ENCODE results near the gene SELENON. TPM values are rescaled to one million over a fixed set of nuclear protein-coding genes. Genes with fewer than 3 reads are reported as not detected.

Gene SELENON
- total and polyA plus RNA-seq, 2 of the 13 experiments (the other 11 are each of a cell fraction or from before 2014, with no cell fraction given): 3.8 to 8.0 TPM

DNA sequence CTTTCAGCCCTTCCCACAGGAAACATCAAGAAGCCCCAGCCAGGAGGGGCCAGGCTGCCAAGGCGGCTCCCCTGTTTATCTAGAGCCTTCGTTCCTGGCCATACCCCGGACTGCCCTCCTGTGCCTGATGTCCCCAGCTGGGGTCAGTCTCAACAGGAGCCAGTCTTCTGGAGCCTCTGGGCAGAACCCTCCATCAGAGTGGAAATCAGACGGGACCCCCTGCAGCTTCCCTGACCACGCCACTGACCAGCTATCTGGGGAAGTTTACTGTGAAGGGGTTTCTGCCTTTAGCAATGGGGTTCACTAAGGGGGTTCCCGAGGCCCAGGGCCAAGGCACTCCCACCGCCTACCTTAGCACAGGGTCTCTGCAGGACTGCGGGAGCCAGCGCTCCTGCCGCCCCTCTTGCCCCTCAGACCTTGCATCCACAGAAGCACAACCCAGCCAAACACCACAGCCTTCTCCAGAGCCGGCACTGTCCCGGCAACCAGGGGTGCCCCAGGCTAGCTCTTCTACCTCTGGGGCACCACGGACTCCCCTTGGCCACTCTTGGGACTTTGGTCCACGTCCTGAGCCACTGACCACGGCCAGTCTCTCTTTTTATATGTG, 16.2 kb downstream of the SELENON start:
- intact Hi-C loops (cut with micrococcal nuclease; ENCODE audit: unreplicated experiment) (no loop called here), in situ Hi-C loops (cut with HindIII; ENCODE audit: extremely low pct_ligation_motif_present, low pct_unique_long_range_greater_than_20kb) (loop anchor here (25.0 kb wide), 1 partner anchor 204 kb away; the partner anchor contains the start of gene MAN1C1)
- BruUV-seq (replicated peaks): no TSS peak
- ATAC-seq (no peak), DNase-seq (ENCODE audit: low spot score) (no peak), FAIRE-seq (no peak)
- H3K4me2 ChIP-seq (ENCODE audit: low read depth, low read length): no peak overlapping the region
- H3K27ac ChIP-seq (ENCODE audit: extremely low read length, insufficient read depth, low read length): no peak overlapping the region
- TF ChIP-seq TP53 (CRISPR knock-in tag; conservative IDR thresholded peaks at IDR 0.05) (no peak), ZFP37 (CRISPR knock-in tag; IDR thresholded peaks at IDR 0.05; ENCODE audit: borderline replicate concordance) (no peak), ZNF550 (CRISPR knock-in tag; IDR thresholded peaks at IDR 0.05; ENCODE audit: borderline replicate concordance) (no peak), NBN (conservative IDR thresholded peaks at IDR 0.05) (no peak), ZNF883 (CRISPR knock-in tag; IDR thresholded peaks at IDR 0.05; ENCODE audit: not compliant biosample characterization) (no peak), ELF4 (CRISPR knock-in tag; IDR thresholded peaks at IDR 0.05; ENCODE audit: borderline replicate concordance) (no peak), SP140L (CRISPR knock-in tag; IDR thresholded peaks at IDR 0.05; ENCODE audit: borderline replicate concordance) (no peak)
- TF ChIP-seq, protein P1, sequence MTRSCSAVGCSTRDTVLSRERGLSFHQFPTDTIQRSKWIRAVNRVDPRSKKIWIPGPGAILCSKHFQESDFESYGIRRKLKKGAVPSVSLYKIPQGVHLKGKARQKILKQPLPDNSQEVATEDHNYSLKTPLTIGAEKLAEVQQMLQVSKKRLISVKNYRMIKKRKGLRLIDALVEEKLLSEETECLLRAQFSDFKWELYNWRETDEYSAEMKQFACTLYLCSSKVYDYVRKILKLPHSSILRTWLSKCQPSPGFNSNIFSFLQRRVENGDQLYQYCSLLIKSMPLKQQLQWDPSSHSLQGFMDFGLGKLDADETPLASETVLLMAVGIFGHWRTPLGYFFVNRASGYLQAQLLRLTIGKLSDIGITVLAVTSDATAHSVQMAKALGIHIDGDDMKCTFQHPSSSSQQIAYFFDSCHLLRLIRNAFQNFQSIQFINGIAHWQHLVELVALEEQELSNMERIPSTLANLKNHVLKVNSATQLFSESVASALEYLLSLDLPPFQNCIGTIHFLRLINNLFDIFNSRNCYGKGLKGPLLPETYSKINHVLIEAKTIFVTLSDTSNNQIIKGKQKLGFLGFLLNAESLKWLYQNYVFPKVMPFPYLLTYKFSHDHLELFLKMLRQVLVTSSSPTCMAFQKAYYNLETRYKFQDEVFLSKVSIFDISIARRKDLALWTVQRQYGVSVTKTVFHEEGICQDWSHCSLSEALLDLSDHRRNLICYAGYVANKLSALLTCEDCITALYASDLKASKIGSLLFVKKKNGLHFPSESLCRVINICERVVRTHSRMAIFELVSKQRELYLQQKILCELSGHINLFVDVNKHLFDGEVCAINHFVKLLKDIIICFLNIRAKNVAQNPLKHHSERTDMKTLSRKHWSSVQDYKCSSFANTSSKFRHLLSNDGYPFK (CRISPR knock-in tag; IDR thresholded peaks at IDR 0.05; ENCODE audit: borderline replicate concordance): no peak
- TF ChIP-seq, protein P2, sequence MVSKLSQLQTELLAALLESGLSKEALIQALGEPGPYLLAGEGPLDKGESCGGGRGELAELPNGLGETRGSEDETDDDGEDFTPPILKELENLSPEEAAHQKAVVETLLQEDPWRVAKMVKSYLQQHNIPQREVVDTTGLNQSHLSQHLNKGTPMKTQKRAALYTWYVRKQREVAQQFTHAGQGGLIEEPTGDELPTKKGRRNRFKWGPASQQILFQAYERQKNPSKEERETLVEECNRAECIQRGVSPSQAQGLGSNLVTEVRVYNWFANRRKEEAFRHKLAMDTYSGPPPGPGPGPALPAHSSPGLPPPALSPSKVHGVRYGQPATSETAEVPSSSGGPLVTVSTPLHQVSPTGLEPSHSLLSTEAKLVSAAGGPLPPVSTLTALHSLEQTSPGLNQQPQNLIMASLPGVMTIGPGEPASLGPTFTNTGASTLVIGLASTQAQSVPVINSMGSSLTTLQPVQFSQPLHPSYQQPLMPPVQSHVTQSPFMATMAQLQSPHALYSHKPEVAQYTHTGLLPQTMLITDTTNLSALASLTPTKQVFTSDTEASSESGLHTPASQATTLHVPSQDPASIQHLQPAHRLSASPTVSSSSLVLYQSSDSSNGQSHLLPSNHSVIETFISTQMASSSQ (IDR thresholded peaks at IDR 0.05; ENCODE audit: low read depth): no peak
- TF ChIP-seq, protein P2 (CRISPR knock-in tag; IDR thresholded peaks at IDR 0.05; ENCODE audit: borderline replicate concordance): no peak
- TF ChIP-seq, protein P3, sequence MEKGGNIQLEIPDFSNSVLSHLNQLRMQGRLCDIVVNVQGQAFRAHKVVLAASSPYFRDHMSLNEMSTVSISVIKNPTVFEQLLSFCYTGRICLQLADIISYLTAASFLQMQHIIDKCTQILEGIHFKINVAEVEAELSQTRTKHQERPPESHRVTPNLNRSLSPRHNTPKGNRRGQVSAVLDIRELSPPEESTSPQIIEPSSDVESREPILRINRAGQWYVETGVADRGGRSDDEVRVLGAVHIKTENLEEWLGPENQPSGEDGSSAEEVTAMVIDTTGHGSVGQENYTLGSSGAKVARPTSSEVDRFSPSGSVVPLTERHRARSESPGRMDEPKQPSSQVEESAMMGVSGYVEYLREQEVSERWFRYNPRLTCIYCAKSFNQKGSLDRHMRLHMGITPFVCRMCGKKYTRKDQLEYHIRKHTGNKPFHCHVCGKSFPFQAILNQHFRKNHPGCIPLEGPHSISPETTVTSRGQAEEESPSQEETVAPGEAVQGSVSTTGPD (CRISPR knock-in tag; IDR thresholded peaks at IDR 0.05): no peak
- 94% methylated on average over 13 of the region's 15 CpGs for WGBS (ENCODE audit: low lambda C conversion rate)
- CTCF ChIA-PET (ENCODE audit: low intra/inter-chr PET ratio, low total read pairs): no interaction called here
- no peaks in the 10 kb centered on the region; a peak in 1 of 5 replicates for H3K27me3 ChIP-seq (ENCODE audit: control insufficient read depth in 1 of 2, insufficient read depth in 2 of 2, low read length in 2 of 2)
- POLR2A ChIA-PET: no interaction called here
- H3K9me3 ChIP-seq (ENCODE audit: low read length): no peaks in the 10 kb centered on the region
- no peaks in the 10 kb centered on the region; the same call in 1 of the 2 replicates for H4K20me1 ChIP-seq (ENCODE audit: insufficient read depth, low read length)
- H3K36me3 ChIP-seq (replicated peaks in 1 of 2; ENCODE audit: control insufficient read depth in 1 of 2, insufficient read depth in 2 of 2, low read length in 2 of 2): no peaks in the 10 kb centered on the region
- H3K9ac ChIP-seq (ENCODE audit: insufficient read depth, low read depth, low read length): no peak overlapping the region
- H3K79me2 ChIP-seq (ENCODE audit: insufficient read depth, low read length): peaks cover 11% of the 10 kb centered on the region
- H3K4me1 ChIP-seq (ENCODE audit: insufficient read depth, low read length): peaks cover 16% of the 10 kb centered on the region
- H2AFZ ChIP-seq (ENCODE audit: low read length): no peak overlapping the region
- H3K4me3 ChIP-seq (replicated peaks in 1 of 3; ENCODE audit: insufficient read depth in 1 of 3, low read depth in 2 of 3, low read length in 3 of 3): no peak overlapping the region
